Fibroblast of pulmonary artery (primary cell): ENCODE measurements around the gene DENND6A.
A peak's percentile ranks its signal among the peaks of the same experiment; 100 is the strongest.

Source experiments
- DNase-seq: peaks from one replicate; pipeline ENCODE4 v3.0.0-alpha.2; 2010; ENCODE audit warnings: low read depth
- H3K4me3 ChIP-seq: replicated peaks from 2 replicates; pipeline ENCODE4 v1.5.1; 2011; ENCODE audit warnings: low read depth, mild to moderate bottlenecking, control low read depth, low read length, moderate library complexity
- CTCF ChIP-seq: IDR thresholded peaks from 2 replicates; pipeline ENCODE4 v1.5.1; 2011; ENCODE audit warnings: mild to moderate bottlenecking, control low read depth, low read length, inconsistent platforms; ENCODE audit errors: missing control alignments

The DENND6A gene

DNA sequence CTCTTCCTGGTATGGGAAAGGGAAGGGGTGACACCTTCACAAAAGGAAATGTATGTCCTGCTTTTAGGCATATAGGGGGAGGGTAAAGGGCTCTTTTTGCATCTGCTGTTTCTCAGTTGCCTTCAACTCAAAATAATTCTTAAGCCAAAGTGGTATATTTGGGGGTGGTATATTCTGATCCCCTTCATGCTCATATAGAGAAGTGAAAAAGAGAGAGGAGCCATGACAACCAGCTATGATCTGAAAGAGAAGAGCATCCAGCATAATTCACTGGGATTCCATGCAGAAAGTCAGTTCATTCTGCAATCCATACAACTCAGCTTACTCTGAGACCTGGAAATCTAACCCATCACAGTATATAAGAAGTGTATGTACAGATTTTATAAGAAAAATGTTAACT is 22.3 kb downstream of the DENND6A start:
- TF ChIP-seq CTCF: no peak
- DNase-seq: no peak
- H3K4me3 ChIP-seq: no peak overlapping the region

- no peak overlapping the region for H3K4me3 ChIP-seq
- no peak for TF ChIP-seq CTCF
- DNase-seq: no peak
These were observed 31.5 kb downstream of the DENND6A start for GRCh38 chr3:57661404-57661803.

GRCh38 chr3:57659806-57660439 is 33.0 kb downstream of the DENND6A start:
- no peak for TF ChIP-seq CTCF
- peak; percentile 32 for DNase-seq

GRCh38 chr3:57659004-57659673 is 33.7 kb downstream of the DENND6A start:
- no peak for TF ChIP-seq CTCF
- peak; percentile 35 for DNase-seq

More at GRCh38 chr3:57659806-57660439, 33.0 kb downstream of the DENND6A start:
- no peak overlapping the region for H3K4me3 ChIP-seq

GRCh38 chr3:57658536-57658935 is 34.3 kb downstream of the DENND6A start:
- no peak for TF ChIP-seq CTCF
- no peak overlapping the region for H3K4me3 ChIP-seq
- no peak for DNase-seq

More at GRCh38 chr3:57659004-57659673, 33.7 kb downstream of the DENND6A start:
- H3K4me3 ChIP-seq: no peak overlapping the region

- no peak for TF ChIP-seq CTCF
- DNase-seq: no peak
- H3K4me3 ChIP-seq: no peak overlapping the region
These were observed 37.1 kb downstream of the DENND6A start for GRCh38 chr3:57655727-57656126.
